ENCODE data around the gene OLFM2.

DNA sequence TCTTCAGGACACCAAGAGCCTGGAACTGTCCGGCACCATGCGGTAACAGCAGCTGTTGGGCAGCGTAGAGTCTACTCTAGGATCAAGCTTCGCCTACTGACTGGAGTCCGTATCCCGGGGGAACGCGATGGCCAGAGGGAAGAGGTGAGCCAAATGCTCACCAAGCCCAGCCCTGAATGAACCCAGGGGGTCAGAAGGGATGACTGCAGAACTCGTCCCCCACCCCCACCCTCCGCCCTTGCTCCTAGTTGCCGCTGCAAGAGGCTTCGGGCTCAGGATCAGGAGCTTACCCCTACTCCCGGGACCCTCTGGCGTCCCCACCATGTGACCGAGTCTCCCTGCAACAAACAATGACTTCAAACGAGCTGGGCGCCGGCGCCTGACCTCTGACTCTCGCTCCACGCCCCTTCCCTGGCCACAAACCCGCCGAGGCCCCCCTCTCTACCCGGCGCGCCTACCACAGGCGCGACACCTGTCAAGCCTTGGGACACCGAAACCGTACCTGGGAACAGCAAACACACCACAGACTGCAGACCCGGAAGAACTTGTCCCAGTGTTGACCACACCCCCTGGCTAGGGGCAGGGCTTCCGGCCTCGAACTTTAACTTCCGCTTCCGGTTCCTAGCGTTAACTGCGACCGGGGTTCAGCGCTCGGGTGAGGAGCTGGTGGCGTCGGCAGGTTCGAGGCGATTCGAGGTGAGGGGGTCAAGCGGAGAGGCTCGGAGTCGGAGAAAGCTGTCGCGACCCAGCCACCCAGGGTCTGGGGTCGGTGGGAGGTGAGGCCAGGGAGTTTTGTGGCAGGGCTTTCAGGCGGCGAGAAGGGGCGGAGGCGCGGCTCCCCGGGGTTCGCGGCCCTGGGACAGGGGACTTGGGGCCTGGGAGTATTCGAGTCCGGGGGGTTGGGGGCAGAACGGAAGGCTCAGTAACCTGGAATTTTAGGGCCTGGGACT, 108.8 kb downstream of the OLFM2 start, which contains the start of gene UBL5:
- peak; percentile 96 for TF ChIP-seq MXI1 (conservative IDR thresholded peaks at IDR 0.05; ENCODE audit: poor library complexity, severe bottlenecking)
- peak; percentile 24 for TF ChIP-seq RAD21 (conservative IDR thresholded peaks at IDR 0.05)
